H9 (cell line): Measurements from ENCODE around the gene RABGAP1L. TPM values are rescaled to one million over a fixed set of nuclear protein-coding genes. Genes with fewer than 3 reads are reported as not detected.
"Not testable (repeated sequence)": the region's sequence is repeated elsewhere in the genome, so short reads cannot be mapped to it uniquely, and the experiment has no call there.

Source experiments
- DNase-seq: peaks from one replicate; pipeline ENCODE4 v3.0.0-alpha.2; 2017
- H2AFZ ChIP-seq: one replicate; pipeline ENCODE4 v1.6.1; 2013; ENCODE audit warnings: mild to moderate bottlenecking, low read length, control low read depth, moderate library complexity
- H2AK5ac ChIP-seq: 2 replicates; pipeline ENCODE4 v1.6.1; 2013; ENCODE audit warnings: low read length, control low read depth, mixed read lengths; ENCODE audit not compliant: insufficient read length
- H2BK120ac ChIP-seq: one replicate; pipeline ENCODE4 v1.6.1; 2013; ENCODE audit warnings: low read depth, mild to moderate bottlenecking, low read length, control low read depth, inconsistent platforms; ENCODE audit not compliant: poor library complexity, severe bottlenecking
- H2BK12ac ChIP-seq: 2 replicates; pipeline ENCODE4 v1.6.1; 2013; ENCODE audit warnings: low read length, control low read depth, mixed read lengths, low read depth; ENCODE audit not compliant: insufficient read length
- H2BK15ac ChIP-seq: 2 replicates; pipeline ENCODE4 v1.6.1; 2013; ENCODE audit warnings: low read depth, low read length, control low read depth
- H2BK20ac ChIP-seq: one replicate; pipeline ENCODE4 v1.6.1; 2013; ENCODE audit warnings: low read depth, mild to moderate bottlenecking, low read length, control low read depth, inconsistent platforms; ENCODE audit not compliant: poor library complexity, severe bottlenecking
- H2BK5ac ChIP-seq: 2 replicates; pipeline ENCODE4 v1.6.1; 2013; ENCODE audit warnings: low read length, control low read depth, mixed read lengths; ENCODE audit not compliant: insufficient read length
- H3K14ac ChIP-seq: 2 replicates; pipeline ENCODE4 v1.6.1; 2013; ENCODE audit warnings: low read length, control low read depth; ENCODE audit not compliant: insufficient read depth
- H3K18ac ChIP-seq: 2 replicates; pipeline ENCODE4 v1.6.1; 2013; ENCODE audit warnings: low read depth, mild to moderate bottlenecking, mixed read lengths, low read length, control low read depth; ENCODE audit not compliant: insufficient read length
- H3K23ac ChIP-seq: 2 replicates; pipeline ENCODE4 v1.6.1; 2013; ENCODE audit warnings: low read length, control low read depth, mixed read lengths, low read depth; ENCODE audit not compliant: insufficient read length
- H3K23me2 ChIP-seq: 2 replicates; pipeline ENCODE4 v1.6.1; 2013; ENCODE audit warnings: low read depth, mild to moderate bottlenecking, mixed read lengths, low read length, control low read depth; ENCODE audit not compliant: insufficient read length, poor library complexity, severe bottlenecking
- H3K27ac ChIP-seq: 2 replicates; pipeline ENCODE4 v1.5.1; 2013; ENCODE audit warnings: low read length, control low read depth, mixed read lengths, low read depth; ENCODE audit not compliant: insufficient read length
- H3K27me3 ChIP-seq: 2 replicates; pipeline ENCODE4 v1.6.1; 2013; ENCODE audit warnings: low read length, control low read depth, inconsistent platforms; ENCODE audit not compliant: insufficient read depth
- H3K4ac ChIP-seq: 2 replicates; pipeline ENCODE4 v1.6.1; 2013; ENCODE audit warnings: low read depth, mild to moderate bottlenecking, control low read depth, inconsistent platforms, low read length, moderate library complexity
- H3K4me1 ChIP-seq: 2 replicates; pipeline ENCODE4 v1.6.1; 2013; ENCODE audit warnings: low read length, control low read depth, inconsistent platforms; ENCODE audit not compliant: insufficient read depth
- H3K4me2 ChIP-seq: 2 replicates; pipeline ENCODE4 v1.6.1; 2013; ENCODE audit warnings: low read length, control low read depth, mixed read lengths; ENCODE audit not compliant: insufficient read length, insufficient read depth
- H3K56ac ChIP-seq: 2 replicates; pipeline ENCODE4 v1.6.1; 2013; ENCODE audit warnings: low read depth, mild to moderate bottlenecking, mixed read lengths, low read length, control low read depth; ENCODE audit not compliant: insufficient read length
- H3K79me1 ChIP-seq: 2 replicates; pipeline ENCODE4 v1.6.1; 2013; ENCODE audit warnings: low read depth, mild to moderate bottlenecking, moderate library complexity, low read length, control low read depth, inconsistent platforms; ENCODE audit not compliant: insufficient read depth, poor library complexity, severe bottlenecking
- H3K79me2 ChIP-seq: 2 replicates; pipeline ENCODE4 v1.6.1; 2013; ENCODE audit warnings: low read length, control low read depth, inconsistent platforms; ENCODE audit not compliant: insufficient read depth
- H3K9ac ChIP-seq: 2 replicates; pipeline ENCODE4 v1.6.1; 2013; ENCODE audit warnings: low read length, control low read depth, mixed read lengths; ENCODE audit not compliant: insufficient read length; ENCODE audit errors: extremely low read depth
- H3K9me3 ChIP-seq: one replicate; pipeline ENCODE4 v1.6.1; 2013; ENCODE audit warnings: low read depth, low read length, inconsistent platforms; ENCODE audit not compliant: control insufficient read depth
- H3T11ph ChIP-seq: one replicate; pipeline ENCODE4 v1.6.1; 2013; ENCODE audit warnings: mild to moderate bottlenecking, low read length, control low read depth, inconsistent platforms
- H4K20me1 ChIP-seq: one replicate; pipeline ENCODE4 v1.6.1; 2013; ENCODE audit not compliant: control insufficient read depth, insufficient read length, insufficient read depth
- H4K5ac ChIP-seq: 2 replicates; pipeline ENCODE4 v1.6.1; 2013; ENCODE audit warnings: low read depth, mild to moderate bottlenecking, mixed read lengths, low read length, control low read depth; ENCODE audit not compliant: insufficient read length
- H4K8ac ChIP-seq: replicated peaks from 2 replicates; pipeline ENCODE4 v1.6.1; 2013; ENCODE audit warnings: low read length, control low read depth, mixed read lengths, low read depth; ENCODE audit not compliant: insufficient read length
- H4K91ac ChIP-seq: 2 replicates; pipeline ENCODE4 v1.6.1; 2013; ENCODE audit warnings: low read depth, mild to moderate bottlenecking, moderate library complexity, mixed read lengths, low read length, control low read depth; ENCODE audit not compliant: insufficient read length
- H3K27ac Mint-ChIP-seq, 3 experiments: 2 replicates in 2 of 3; 3 replicates in 1 of 3; pipeline ENCODE4 v1.8.0; 2020 to 2021; ENCODE audit warnings: mixed read lengths in 3 of 3, mild to moderate bottlenecking in 1 of 3, moderate library complexity in 1 of 3
- H3K27me3 Mint-ChIP-seq: 2 replicates; pipeline ENCODE4 v1.8.0; 2021; ENCODE audit warnings: low read depth, mild to moderate bottlenecking, moderate library complexity, mixed read lengths
- H3K36me3 Mint-ChIP-seq, 3 experiments: 2 replicates in 2 of 3; 3 replicates in 1 of 3; pipeline ENCODE4 v1.8.0; 2020 to 2021; ENCODE audit warnings: low read depth in 3 of 3, mixed read lengths in 3 of 3; ENCODE audit not compliant: insufficient read depth in 1 of 3
- H3K4me1 Mint-ChIP-seq, 2 experiments: 2 replicates each; pipeline ENCODE4 v1.8.0; 2020; ENCODE audit warnings: mixed read lengths in 2 of 2
- H3K4me3 Mint-ChIP-seq, 2 experiments: 2 replicates in 1 of 2; 3 replicates in 1 of 2; pipeline ENCODE4 v1.8.0; 2020 to 2021; ENCODE audit warnings: mild to moderate bottlenecking in 2 of 2, mixed read lengths in 2 of 2, moderate library complexity in 1 of 2
- H3K9me3 Mint-ChIP-seq, 2 experiments: 2 replicates in 1 of 2; 3 replicates in 1 of 2; pipeline ENCODE4 v1.8.0; 2020; ENCODE audit warnings: mild to moderate bottlenecking in 2 of 2, mixed read lengths in 2 of 2, moderate library complexity in 1 of 2
- CTCF ChIP-seq: fragments of 200-600 bp; sonication (generic); conservative IDR thresholded peaks from 3 replicates; pipeline ENCODE4 v1.8.0; 2021; ENCODE audit warnings: antibody characterized with exemption, mild to moderate bottlenecking
- WGBS: extraction: QIAGEN DNeasy Blood & Tissue Kit; methylation state at CpG from one replicate; pipeline ENCODE4 v1.1.7; 2013; ENCODE audit warnings: missing lambda C conversion rate, low lambda C conversion rate, mixed read lengths; ENCODE audit not compliant: insufficient read length; ENCODE audit errors: extremely low coverage; 5-methylcytosine and 5-hydroxymethylcytosine counted together
- total RNA-seq: library from RNA; stranded (reverse); gene quantifications from 2 replicates; pipeline ENCODE4 v1.2.1, GENCODE V29; 2021

Gene RABGAP1L
- total RNA-seq, 1 experiment from 2014 or later = 147 TPM

- no peaks in the 10 kb centered on the region; the same call in 1 of the 2 replicates for H3K4me1 ChIP-seq
- no peak overlapping the region for H2BK120ac ChIP-seq
- H2AK5ac ChIP-seq = no peak overlapping the region
- no peak overlapping the region for H2BK12ac ChIP-seq
- H3K27me3 Mint-ChIP-seq = no peaks in the 10 kb centered on the region
- H3K27ac ChIP-seq = no peak overlapping the region
- H3K14ac ChIP-seq = no peak overlapping the region
- H4K91ac ChIP-seq = no peak overlapping the region
- no peak overlapping the region for H2BK15ac ChIP-seq
- no peak for TF ChIP-seq CTCF
- H2AFZ ChIP-seq = no peak overlapping the region
- no peak overlapping the region for H3K4ac ChIP-seq
- H3K27ac Mint-ChIP-seq = no peak overlapping the region
- no peaks in the 10 kb centered on the region for H4K20me1 ChIP-seq
- no peak overlapping the region for H3K4me3 Mint-ChIP-seq
- no peak overlapping the region for H3K56ac ChIP-seq
- H3T11ph ChIP-seq = no peak overlapping the region
- H3K4me2 ChIP-seq = no peak overlapping the region
- DNase-seq = no peak
- no peak overlapping the region for H3K9ac ChIP-seq
- H3K36me3 Mint-ChIP-seq = no peaks in the 10 kb centered on the region
- H3K9me3 Mint-ChIP-seq = no peaks in the 10 kb centered on the region
- H3K79me2 ChIP-seq = no peaks in the 10 kb centered on the region
- no peak overlapping the region for H4K5ac ChIP-seq
- H2BK5ac ChIP-seq = no peak overlapping the region
- H4K8ac ChIP-seq = no peak overlapping the region
- H3K27me3 ChIP-seq = no peaks in the 10 kb centered on the region
- H3K18ac ChIP-seq = no peak overlapping the region
- no peaks in the 10 kb centered on the region for H3K79me1 ChIP-seq
- no peaks in the 10 kb centered on the region for H3K9me3 ChIP-seq
- no peak overlapping the region for H2BK20ac ChIP-seq
- no peak overlapping the region for H3K23ac ChIP-seq
- H3K4me1 Mint-ChIP-seq = peaks cover 21% of the 10 kb centered on the region in 2 experiments
- no peaks in the 10 kb centered on the region for H3K23me2 ChIP-seq
Measured at GRCh38 chr1:174815474-174815908, 656.2 kb downstream of the RABGAP1L start.

GRCh38 chr1:174816621-174817020, 657.3 kb downstream of the RABGAP1L start:
- H2BK20ac ChIP-seq, H3K4ac ChIP-seq, H3K27ac ChIP-seq, H2BK12ac ChIP-seq, H3K36me3 Mint-ChIP-seq, H3K56ac ChIP-seq, H3K23me2 ChIP-seq, H2BK15ac ChIP-seq, DNase-seq, H2BK5ac ChIP-seq, H3K79me1 ChIP-seq, H4K8ac ChIP-seq, H3K4me2 ChIP-seq, H2AFZ ChIP-seq, H2BK120ac ChIP-seq, H3K14ac ChIP-seq, H3K27me3 ChIP-seq, H3K9me3 Mint-ChIP-seq, H4K5ac ChIP-seq, H2AK5ac ChIP-seq, H3K79me2 ChIP-seq, H3K23ac ChIP-seq, H4K91ac ChIP-seq, H4K20me1 ChIP-seq, H3K18ac ChIP-seq, H3K4me1 ChIP-seq, H3T11ph ChIP-seq, H3K9ac ChIP-seq, H3K9me3 ChIP-seq, H3K4me3 Mint-ChIP-seq, H3K27me3 Mint-ChIP-seq, H3K27ac Mint-ChIP-seq: not testable (repeated sequence)
- WGBS = no CpG with 5 or more reads among the region's 8 CpGs
- H3K4me1 Mint-ChIP-seq = peaks cover 21% of the 10 kb centered on the region in 2 experiments
